Measurements from ENCODE around the gene MCC.

The MCC gene

GRCh38 chr5:113054899-113055298, 433.4 kb downstream of the MCC start:
- H3K4me1 ChIP-seq (ENCODE audit: control insufficient read depth in 1 of 2, insufficient read depth in 2 of 2, low read length in 2 of 2), result no peaks in the 10 kb centered on the region
- H3K27ac ChIP-seq (ENCODE audit: low read depth, low read length), result no peak overlapping the region
- no peak overlapping the region for H3K9ac ChIP-seq (ENCODE audit: low read depth in 1 of 2, low read length in 2 of 2)
- no peak overlapping the region for H3K4me3 ChIP-seq (ENCODE audit: low read depth in 1 of 2, low read length in 2 of 2)
- H3K9me3 ChIP-seq (ENCODE audit: control insufficient read depth in 1 of 2, low read length in 2 of 2), result no peaks in the 10 kb centered on the region
- H3K36me3 ChIP-seq (ENCODE audit: control insufficient read depth in 1 of 2, insufficient read depth in 2 of 2, low read length in 2 of 2), result peaks cover 0 to 2% of the 10 kb centered on the region in 2 donors
- no peaks in the 10 kb centered on the region for H3K27me3 ChIP-seq (ENCODE audit: control insufficient read depth in 1 of 2, insufficient read depth in 2 of 2, low read length in 2 of 2)

GRCh38 chr5:113053511-113053995, 434.7 kb downstream of the MCC start:
- H3K27ac ChIP-seq (ENCODE audit: low read depth, low read length), result no peak overlapping the region
- H3K9ac ChIP-seq (ENCODE audit: low read depth in 1 of 2, low read length in 2 of 2), result no peak overlapping the region
- H3K4me1 ChIP-seq (ENCODE audit: control insufficient read depth in 1 of 2, insufficient read depth in 2 of 2, low read length in 2 of 2), result no peaks in the 10 kb centered on the region
- H3K27me3 ChIP-seq (ENCODE audit: control insufficient read depth in 1 of 2, insufficient read depth in 2 of 2, low read length in 2 of 2), result no peaks in the 10 kb centered on the region
- no peak overlapping the region for H3K4me3 ChIP-seq (ENCODE audit: low read depth in 1 of 2, low read length in 2 of 2)
- H3K9me3 ChIP-seq (ENCODE audit: control insufficient read depth in 1 of 2, low read length in 2 of 2), result no peaks in the 10 kb centered on the region
- peaks cover 0 to 2% of the 10 kb centered on the region in 2 donors for H3K36me3 ChIP-seq (ENCODE audit: control insufficient read depth in 1 of 2, insufficient read depth in 2 of 2, low read length in 2 of 2)

- no peaks in the 10 kb centered on the region for H3K4me1 ChIP-seq (ENCODE audit: control insufficient read depth in 1 of 2, insufficient read depth in 2 of 2, low read length in 2 of 2)
- no peaks in the 10 kb centered on the region for H3K9me3 ChIP-seq (ENCODE audit: control insufficient read depth in 1 of 2, low read length in 2 of 2)
- no peak overlapping the region for H3K27ac ChIP-seq (ENCODE audit: low read depth, low read length)
- H3K36me3 ChIP-seq (ENCODE audit: control insufficient read depth in 1 of 2, insufficient read depth in 2 of 2, low read length in 2 of 2), result peaks cover 0 to 2% of the 10 kb centered on the region in 2 donors
- no peak overlapping the region for H3K4me3 ChIP-seq (ENCODE audit: low read depth in 1 of 2, low read length in 2 of 2)
- no peak overlapping the region for H3K9ac ChIP-seq (ENCODE audit: low read depth in 1 of 2, low read length in 2 of 2)
- no peaks in the 10 kb centered on the region for H3K27me3 ChIP-seq (ENCODE audit: control insufficient read depth in 1 of 2, insufficient read depth in 2 of 2, low read length in 2 of 2)
Observed at GRCh38 chr5:113052041-113052795, 436.0 kb downstream of the MCC start.

GRCh38 chr5:113050721-113051382, 437.4 kb downstream of the MCC start:
- peaks cover 0 to 2% of the 10 kb centered on the region in 2 donors for H3K36me3 ChIP-seq (ENCODE audit: control insufficient read depth in 1 of 2, insufficient read depth in 2 of 2, low read length in 2 of 2)
- H3K4me1 ChIP-seq (ENCODE audit: control insufficient read depth in 1 of 2, insufficient read depth in 2 of 2, low read length in 2 of 2), result no peaks in the 10 kb centered on the region
- H3K27ac ChIP-seq (ENCODE audit: low read depth, low read length), result no peak overlapping the region

GRCh38 chr5:113048931-113049330, 439.3 kb downstream of the MCC start:
- Histone ChIP-seq H3K4me1 (ENCODE audit: control insufficient read depth in 1 of 2, insufficient read depth in 2 of 2, low read length in 2 of 2) (no peaks in the 10 kb centered on the region), H3K27ac (ENCODE audit: low read depth, low read length) (no peak overlapping the region), H3K4me3 (ENCODE audit: low read depth in 1 of 2, low read length in 2 of 2) (no peak overlapping the region), H3K36me3 (ENCODE audit: control insufficient read depth in 1 of 2, insufficient read depth in 2 of 2, low read length in 2 of 2) (peaks cover 0 to 2% of the 10 kb centered on the region in 2 donors), H3K9ac (ENCODE audit: low read depth in 1 of 2, low read length in 2 of 2) (no peak overlapping the region), H3K9me3 (ENCODE audit: control insufficient read depth in 1 of 2, low read length in 2 of 2) (no peaks in the 10 kb centered on the region), H3K27me3 (ENCODE audit: control insufficient read depth in 1 of 2, insufficient read depth in 2 of 2, low read length in 2 of 2) (no peaks in the 10 kb centered on the region)

More at GRCh38 chr5:113050721-113051382, 437.4 kb downstream of the MCC start:
- Histone ChIP-seq H3K4me3 (ENCODE audit: low read depth in 1 of 2, low read length in 2 of 2) (no peak overlapping the region), H3K27me3 (ENCODE audit: control insufficient read depth in 1 of 2, insufficient read depth in 2 of 2, low read length in 2 of 2) (no peaks in the 10 kb centered on the region), H3K9ac (ENCODE audit: low read depth in 1 of 2, low read length in 2 of 2) (no peak overlapping the region), H3K9me3 (ENCODE audit: control insufficient read depth in 1 of 2, low read length in 2 of 2) (no peaks in the 10 kb centered on the region)

- Histone ChIP-seq H3K4me3 (ENCODE audit: low read depth in 1 of 2, low read length in 2 of 2) (peak overlapping the region in 1 of 2 donors; percentile 25), H3K27me3 (ENCODE audit: control insufficient read depth in 1 of 2, insufficient read depth in 2 of 2, low read length in 2 of 2) (no peaks in the 10 kb centered on the region), H3K9me3 (ENCODE audit: control insufficient read depth in 1 of 2, low read length in 2 of 2) (no peaks in the 10 kb centered on the region), H3K36me3 (ENCODE audit: control insufficient read depth in 1 of 2, insufficient read depth in 2 of 2, low read length in 2 of 2) (peaks cover 0 to under 1% of the 10 kb centered on the region in 2 donors), H3K9ac (ENCODE audit: low read depth in 1 of 2, low read length in 2 of 2) (no peak overlapping the region), H3K27ac (ENCODE audit: low read depth, low read length) (no peak overlapping the region), H3K4me1 (ENCODE audit: control insufficient read depth in 1 of 2, insufficient read depth in 2 of 2, low read length in 2 of 2) (no peaks in the 10 kb centered on the region)
Observed at GRCh38 chr5:113047733-113048652, 440.3 kb downstream of the MCC start.

- H3K27me3 ChIP-seq (ENCODE audit: control insufficient read depth in 1 of 2, insufficient read depth in 2 of 2, low read length in 2 of 2), result no peaks in the 10 kb centered on the region
- no peak overlapping the region for H3K9ac ChIP-seq (ENCODE audit: low read depth in 1 of 2, low read length in 2 of 2)
- no peak overlapping the region for H3K4me3 ChIP-seq (ENCODE audit: low read depth in 1 of 2, low read length in 2 of 2)
- no peaks in the 10 kb centered on the region for H3K4me1 ChIP-seq (ENCODE audit: control insufficient read depth in 1 of 2, insufficient read depth in 2 of 2, low read length in 2 of 2)
- H3K27ac ChIP-seq (ENCODE audit: low read depth, low read length), result no peak overlapping the region
- no peaks in the 10 kb centered on the region for H3K36me3 ChIP-seq (ENCODE audit: control insufficient read depth in 1 of 2, insufficient read depth in 2 of 2, low read length in 2 of 2)
- H3K9me3 ChIP-seq (ENCODE audit: control insufficient read depth in 1 of 2, low read length in 2 of 2), result no peaks in the 10 kb centered on the region
Observed at GRCh38 chr5:113047234-113047633, 441.0 kb downstream of the MCC start.

- Histone ChIP-seq H3K27me3 (ENCODE audit: control insufficient read depth in 1 of 2, insufficient read depth in 2 of 2, low read length in 2 of 2) (no peaks in the 10 kb centered on the region), H3K9me3 (ENCODE audit: control insufficient read depth in 1 of 2, low read length in 2 of 2) (no peaks in the 10 kb centered on the region), H3K27ac (ENCODE audit: low read depth, low read length) (no peak overlapping the region), H3K4me1 (ENCODE audit: control insufficient read depth in 1 of 2, insufficient read depth in 2 of 2, low read length in 2 of 2) (no peaks in the 10 kb centered on the region), H3K4me3 (ENCODE audit: low read depth in 1 of 2, low read length in 2 of 2) (no peak overlapping the region), H3K9ac (ENCODE audit: low read depth in 1 of 2, low read length in 2 of 2) (no peak overlapping the region), H3K36me3 (ENCODE audit: control insufficient read depth in 1 of 2, insufficient read depth in 2 of 2, low read length in 2 of 2) (no peaks in the 10 kb centered on the region)
Observed at GRCh38 chr5:113044776-113045465, 443.3 kb downstream of the MCC start.

GRCh38 chr5:113043491-113043931, 444.7 kb downstream of the MCC start:
- H3K4me1 ChIP-seq (ENCODE audit: control insufficient read depth in 1 of 2, insufficient read depth in 2 of 2, low read length in 2 of 2), result no peaks in the 10 kb centered on the region
- no peaks in the 10 kb centered on the region for H3K9me3 ChIP-seq (ENCODE audit: control insufficient read depth in 1 of 2, low read length in 2 of 2)
- no peak overlapping the region for H3K4me3 ChIP-seq (ENCODE audit: low read depth in 1 of 2, low read length in 2 of 2)
- H3K27ac ChIP-seq (ENCODE audit: low read depth, low read length), result no peak overlapping the region
- no peaks in the 10 kb centered on the region for H3K27me3 ChIP-seq (ENCODE audit: control insufficient read depth in 1 of 2, insufficient read depth in 2 of 2, low read length in 2 of 2)
- no peak overlapping the region for H3K9ac ChIP-seq (ENCODE audit: low read depth in 1 of 2, low read length in 2 of 2)
- no peaks in the 10 kb centered on the region for H3K36me3 ChIP-seq (ENCODE audit: control insufficient read depth in 1 of 2, insufficient read depth in 2 of 2, low read length in 2 of 2)

All from duodenal mucosa (tissue), 2 donors.